ENCODE data around the gene ZNF385D. TPM values are rescaled to one million over a fixed set of nuclear protein-coding genes. Genes with fewer than 3 reads are reported as not detected.

ZNF385D gene
- total RNA-seq, 1 donor from 2014 or later, result 0.10 TPM

GRCh38 chr3:21585216-21585740, 165.7 kb downstream of the ZNF385D start:
- H3K36me3 Mint-ChIP-seq (ENCODE audit: insufficient read depth), result no peaks in the 10 kb centered on the region
- H3K27me3 Mint-ChIP-seq, result no peaks in the 10 kb centered on the region
- H3K9me3 Mint-ChIP-seq (ENCODE audit: low read depth), result no peaks in the 10 kb centered on the region
- H3K4me3 Mint-ChIP-seq (ENCODE audit: low read depth), result no peak overlapping the region
- no peak for DNase-seq (ENCODE audit: low spot score, unreplicated experiment)
- no peak overlapping the region for H3K27ac Mint-ChIP-seq
- no peak for TF ChIP-seq CTCF (IDR thresholded peaks at IDR 0.05; ENCODE audit: unreplicated experiment)
- no peaks in the 10 kb centered on the region for H3K4me1 Mint-ChIP-seq (ENCODE audit: low read depth)

GRCh38 chr3:21573291-21573690, 177.7 kb downstream of the ZNF385D start:
- Mint-ChIP-seq H3K27ac (no peak overlapping the region), H3K27me3 (no peaks in the 10 kb centered on the region), H3K4me3 (ENCODE audit: low read depth) (no peak overlapping the region), H3K36me3 (ENCODE audit: insufficient read depth) (no peaks in the 10 kb centered on the region), H3K9me3 (ENCODE audit: low read depth) (peaks cover 3% of the 10 kb centered on the region), H3K4me1 (ENCODE audit: low read depth) (no peaks in the 10 kb centered on the region)
- no peak for DNase-seq (ENCODE audit: low spot score, unreplicated experiment)
- no peak for TF ChIP-seq CTCF (IDR thresholded peaks at IDR 0.05; ENCODE audit: unreplicated experiment)

DNA sequence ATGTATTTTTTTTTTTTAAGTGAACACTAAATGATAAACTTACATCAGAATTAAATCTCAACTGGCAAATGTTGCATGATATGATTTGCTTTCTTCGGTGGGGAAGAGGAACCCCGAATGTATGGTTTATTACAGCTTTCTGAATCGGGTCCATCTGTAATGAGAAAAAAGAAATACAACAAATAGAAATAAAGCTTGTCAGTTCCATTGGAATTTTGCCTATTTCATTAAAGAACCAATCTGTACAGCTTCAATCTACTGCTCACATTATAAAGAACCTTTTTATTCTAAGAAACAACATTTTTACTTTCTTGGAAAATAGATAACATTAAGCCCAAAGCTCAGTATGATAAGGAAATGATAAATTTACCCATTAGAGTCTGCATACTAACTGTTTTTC, 186.5 kb downstream of the ZNF385D start:
- Mint-ChIP-seq H3K36me3 (ENCODE audit: insufficient read depth) (no peaks in the 10 kb centered on the region), H3K27ac (no peak overlapping the region), H3K27me3 (no peaks in the 10 kb centered on the region), H3K9me3 (ENCODE audit: low read depth) (peaks cover 6% of the 10 kb centered on the region), H3K4me3 (ENCODE audit: low read depth) (no peak overlapping the region), H3K4me1 (ENCODE audit: low read depth) (no peaks in the 10 kb centered on the region)
- DNase-seq (ENCODE audit: low spot score, unreplicated experiment), result no peak
- no peak for TF ChIP-seq CTCF (IDR thresholded peaks at IDR 0.05; ENCODE audit: unreplicated experiment)

GRCh38 chr3:21562243-21562642, 188.8 kb downstream of the ZNF385D start:
- no peak overlapping the region for H3K27ac Mint-ChIP-seq
- no peak for TF ChIP-seq CTCF (IDR thresholded peaks at IDR 0.05; ENCODE audit: unreplicated experiment)
- DNase-seq (ENCODE audit: low spot score, unreplicated experiment), result no peak
- peaks cover 13% of the 10 kb centered on the region for H3K9me3 Mint-ChIP-seq (ENCODE audit: low read depth)
- H3K4me1 Mint-ChIP-seq (ENCODE audit: low read depth), result no peaks in the 10 kb centered on the region
- H3K36me3 Mint-ChIP-seq (ENCODE audit: insufficient read depth), result no peaks in the 10 kb centered on the region
- H3K4me3 Mint-ChIP-seq (ENCODE audit: low read depth), result no peak overlapping the region
- no peaks in the 10 kb centered on the region for H3K27me3 Mint-ChIP-seq

- H3K27ac Mint-ChIP-seq, result no peak overlapping the region
- DNase-seq (ENCODE audit: low spot score, unreplicated experiment), result no peak
- no peaks in the 10 kb centered on the region for H3K27me3 Mint-ChIP-seq
- peaks cover 1% of the 10 kb centered on the region for H3K36me3 Mint-ChIP-seq (ENCODE audit: insufficient read depth)
- peaks cover 18% of the 10 kb centered on the region for H3K9me3 Mint-ChIP-seq (ENCODE audit: low read depth)
- H3K4me1 Mint-ChIP-seq (ENCODE audit: low read depth), result no peaks in the 10 kb centered on the region
- no peak for TF ChIP-seq CTCF (IDR thresholded peaks at IDR 0.05; ENCODE audit: unreplicated experiment)
- no peak overlapping the region for H3K4me3 Mint-ChIP-seq (ENCODE audit: low read depth)
Observed at GRCh38 chr3:21561472-21561871, 189.5 kb downstream of the ZNF385D start.

Measured in progenitor cell of endocrine pancreas (in vitro differentiated cells).